GM12872 (cell line): ENCODE data around the gene ZNF341.

Source experiments
- TF ChIP-seq, protein P1 (sequence below): IDR thresholded peaks from 3 replicates; pipeline ENCODE4 v1.5.1; 2011; ENCODE audit warnings: low read depth, mild to moderate bottlenecking, low read length, moderate library complexity; ENCODE audit not compliant: insufficient read depth

ZNF341 gene

DNA sequence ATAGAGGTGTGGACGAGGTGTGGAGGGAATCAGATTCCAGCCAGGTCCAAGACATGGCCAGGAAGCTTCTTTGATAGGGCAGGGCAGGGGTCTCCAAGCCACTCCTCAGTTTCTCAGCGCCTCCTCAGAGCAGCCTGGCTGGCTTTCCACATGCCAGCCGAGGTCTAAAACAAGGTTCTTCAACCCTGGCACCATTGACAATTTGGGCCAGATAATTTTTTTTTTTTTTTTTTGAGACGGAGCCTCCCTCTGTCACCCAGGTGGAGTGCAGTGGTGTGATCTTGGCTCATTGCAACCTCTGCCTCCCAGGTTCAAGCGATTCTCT, 58.0 kb downstream of the ZNF341 start:
- TF ChIP-seq, protein P1, sequence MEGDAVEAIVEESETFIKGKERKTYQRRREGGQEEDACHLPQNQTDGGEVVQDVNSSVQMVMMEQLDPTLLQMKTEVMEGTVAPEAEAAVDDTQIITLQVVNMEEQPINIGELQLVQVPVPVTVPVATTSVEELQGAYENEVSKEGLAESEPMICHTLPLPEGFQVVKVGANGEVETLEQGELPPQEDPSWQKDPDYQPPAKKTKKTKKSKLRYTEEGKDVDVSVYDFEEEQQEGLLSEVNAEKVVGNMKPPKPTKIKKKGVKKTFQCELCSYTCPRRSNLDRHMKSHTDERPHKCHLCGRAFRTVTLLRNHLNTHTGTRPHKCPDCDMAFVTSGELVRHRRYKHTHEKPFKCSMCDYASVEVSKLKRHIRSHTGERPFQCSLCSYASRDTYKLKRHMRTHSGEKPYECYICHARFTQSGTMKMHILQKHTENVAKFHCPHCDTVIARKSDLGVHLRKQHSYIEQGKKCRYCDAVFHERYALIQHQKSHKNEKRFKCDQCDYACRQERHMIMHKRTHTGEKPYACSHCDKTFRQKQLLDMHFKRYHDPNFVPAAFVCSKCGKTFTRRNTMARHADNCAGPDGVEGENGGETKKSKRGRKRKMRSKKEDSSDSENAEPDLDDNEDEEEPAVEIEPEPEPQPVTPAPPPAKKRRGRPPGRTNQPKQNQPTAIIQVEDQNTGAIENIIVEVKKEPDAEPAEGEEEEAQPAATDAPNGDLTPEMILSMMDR = no peak

DNA sequence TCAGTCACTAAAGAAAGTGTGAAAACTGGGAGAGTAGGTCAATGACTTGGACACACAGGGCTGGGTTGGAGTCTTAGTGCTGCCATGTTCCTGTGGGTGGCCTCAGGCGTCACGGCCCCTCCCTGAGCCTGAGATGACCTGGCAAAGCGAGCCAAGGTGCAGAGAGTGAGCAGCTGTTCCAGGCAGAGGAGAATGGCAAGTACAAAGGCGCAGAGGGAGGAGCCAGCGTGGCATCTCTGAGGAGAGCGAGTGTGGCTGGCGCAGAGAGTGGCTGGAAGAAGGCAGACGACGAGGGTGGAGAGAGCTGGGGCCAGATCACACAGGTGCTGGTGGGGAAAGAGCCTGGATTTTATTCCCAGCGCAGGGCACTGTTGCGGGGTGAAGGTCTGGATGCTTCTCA, 58.8 kb downstream of the ZNF341 start:
- TF ChIP-seq, protein P1 = no peak

DNA sequence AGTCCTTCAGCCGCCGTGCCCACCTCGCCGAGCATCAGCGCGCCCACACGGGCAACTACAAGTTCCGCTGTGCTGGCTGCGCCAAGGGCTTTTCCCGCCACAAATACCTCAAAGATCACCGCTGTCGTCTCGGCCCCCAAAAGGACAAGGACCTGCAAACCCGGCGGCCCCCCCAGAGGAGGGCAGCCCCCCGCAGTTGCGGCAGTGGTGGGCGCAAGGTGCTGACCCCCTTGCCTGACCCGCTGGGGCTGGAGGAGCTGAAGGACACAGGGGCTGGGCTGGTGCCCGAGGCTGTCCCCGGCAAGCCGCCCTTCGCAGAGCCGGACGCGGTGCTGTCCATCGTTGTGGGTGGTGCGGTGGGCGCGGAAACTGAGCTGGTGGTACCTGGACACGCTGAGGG, 59.2 kb downstream of the ZNF341 start:
- TF ChIP-seq, protein P1 = no peak

DNA sequence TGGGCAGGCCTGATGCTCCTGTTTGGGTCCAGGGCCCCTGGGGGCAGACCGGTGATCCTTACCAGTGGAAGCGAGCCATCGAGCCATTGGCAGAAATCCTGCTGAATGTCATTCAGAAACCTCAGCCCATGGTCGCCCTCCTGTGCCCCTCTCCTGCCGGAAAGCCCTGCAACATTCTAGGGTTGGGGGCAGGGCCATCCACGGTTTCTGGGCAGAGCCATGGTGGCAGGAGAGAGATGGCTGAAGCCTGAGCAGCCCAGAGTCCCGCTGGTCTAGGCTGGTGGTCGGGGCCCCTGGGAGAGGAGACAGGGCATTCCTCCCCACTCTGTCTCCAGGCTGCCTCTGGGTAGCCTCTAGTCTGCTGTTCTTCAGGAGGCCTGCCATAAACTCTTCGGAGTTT, 59.7 kb downstream of the ZNF341 start:
- TF ChIP-seq, protein P1 = no peak

DNA sequence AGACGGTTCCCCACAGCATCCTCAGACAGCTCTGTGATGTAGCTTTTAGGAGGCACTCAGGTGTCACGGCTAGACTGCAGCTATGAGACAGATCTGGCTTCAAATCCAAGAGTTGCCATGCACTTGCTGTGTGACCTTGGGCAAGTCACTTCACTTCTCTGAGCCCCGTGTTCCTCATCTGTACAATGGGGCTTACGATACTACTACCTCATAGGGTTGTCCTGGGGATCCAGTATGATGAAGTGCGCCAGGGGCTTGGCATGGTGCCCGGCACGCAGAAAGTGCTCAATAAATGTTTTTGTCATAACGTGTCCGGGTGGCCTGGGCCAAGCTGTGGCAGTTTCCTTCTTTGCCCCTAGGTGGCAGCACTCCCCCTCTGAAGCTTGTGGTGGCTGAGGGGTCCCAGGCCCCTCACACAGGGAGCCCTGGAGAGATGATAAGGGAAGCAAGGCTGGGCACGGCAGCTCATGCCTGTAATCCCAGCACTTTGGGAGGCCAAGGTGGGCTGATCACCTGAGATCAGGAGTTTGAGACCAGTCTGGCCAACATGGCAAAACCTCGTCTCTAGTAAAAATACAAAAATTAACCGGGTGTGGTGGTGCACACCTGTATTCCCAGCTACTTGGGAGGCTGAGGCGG, 60.3 kb downstream of the ZNF341 start:
- TF ChIP-seq, protein P1 = peak; percentile 82

DNA sequence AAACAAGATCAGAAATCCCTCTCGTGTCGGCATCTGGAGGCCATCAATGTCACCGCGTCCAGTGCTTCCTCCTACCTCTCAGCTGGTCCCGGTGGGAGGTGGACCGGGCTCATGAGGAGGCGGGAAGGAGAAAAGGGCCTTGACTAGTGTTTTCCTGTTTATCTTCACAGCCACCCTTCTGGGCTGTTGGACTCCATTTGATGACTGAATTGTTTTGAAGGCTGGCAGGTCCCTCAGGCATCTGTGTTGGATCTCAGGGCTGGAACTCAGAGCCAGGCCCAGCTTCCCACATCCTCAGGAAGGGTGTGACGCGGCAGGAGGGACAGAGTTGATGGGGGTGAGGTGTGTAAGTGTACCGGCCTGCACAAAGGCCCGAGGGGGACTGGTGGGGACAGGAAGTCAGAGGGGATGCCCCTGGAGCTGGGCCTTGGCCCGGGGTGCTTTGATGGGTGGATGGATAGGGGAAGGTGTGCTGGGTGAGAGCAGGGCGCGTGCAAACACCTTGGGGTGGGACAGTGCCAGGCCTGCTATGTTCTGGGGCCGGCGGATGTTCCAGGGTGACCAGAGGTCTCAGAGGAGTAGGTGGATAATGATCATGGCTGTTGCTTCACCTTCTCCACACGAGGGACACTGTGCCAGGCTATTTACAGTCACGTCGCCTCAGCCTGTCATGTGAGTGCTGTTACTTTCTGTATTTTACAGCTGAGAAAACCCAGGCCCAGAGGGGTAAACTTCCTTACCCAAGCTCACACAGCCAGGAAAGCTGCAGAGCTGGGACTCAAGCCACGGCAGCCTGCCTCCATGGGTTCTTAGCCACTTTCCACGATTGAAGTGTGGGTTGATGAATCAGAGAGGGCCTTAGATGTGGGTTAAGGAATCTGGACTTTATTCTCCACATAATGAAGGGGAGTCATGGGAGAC, 61.5 kb downstream of the ZNF341 start:
- TF ChIP-seq, protein P1 = no peak

DNA sequence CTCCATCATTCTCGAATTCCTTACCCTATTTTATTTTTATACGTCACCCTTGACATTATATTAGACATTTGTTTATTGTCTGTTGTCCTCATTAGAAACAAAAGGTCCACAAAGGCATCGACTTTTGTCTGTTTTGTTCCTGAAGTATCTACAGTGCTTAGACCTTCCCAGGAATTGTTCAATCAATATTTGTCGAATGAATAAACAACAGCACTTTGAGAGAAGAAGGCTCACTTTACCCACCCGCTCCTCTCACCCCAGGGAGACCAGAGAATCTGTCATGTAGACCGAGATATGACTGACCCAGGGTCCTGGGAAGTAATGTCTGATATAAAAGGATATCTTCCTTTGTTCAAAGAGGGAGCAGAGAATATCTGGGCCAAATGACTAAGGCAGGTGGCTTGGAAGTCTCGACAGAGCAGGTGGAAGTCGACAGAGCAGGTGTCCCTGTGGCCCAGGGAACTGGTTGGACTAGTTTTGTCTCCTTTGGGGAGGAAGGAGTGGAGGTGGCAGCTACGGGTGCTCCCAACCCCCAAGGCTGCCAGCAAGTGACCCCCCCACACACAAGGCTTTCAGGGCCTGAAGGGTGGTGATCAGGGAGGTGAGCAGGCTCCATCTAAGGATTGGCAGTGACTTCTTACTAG, 64.6 kb downstream of the ZNF341 start:
- TF ChIP-seq, protein P1 = no peak
